SKM-1 (cell line): ENCODE data around the gene IL15.
"Not testable (repeated sequence)": the region's sequence is repeated elsewhere in the genome, so short reads cannot be mapped to it uniquely, and the experiment has no call there.

ENCODE experiments used
- DNase-seq: peaks from one replicate; lab custom pipeline; 2025; ENCODE audit not compliant: unreplicated experiment; lab: John Stamatoyannopoulos, UW

The IL15 gene

DNA sequence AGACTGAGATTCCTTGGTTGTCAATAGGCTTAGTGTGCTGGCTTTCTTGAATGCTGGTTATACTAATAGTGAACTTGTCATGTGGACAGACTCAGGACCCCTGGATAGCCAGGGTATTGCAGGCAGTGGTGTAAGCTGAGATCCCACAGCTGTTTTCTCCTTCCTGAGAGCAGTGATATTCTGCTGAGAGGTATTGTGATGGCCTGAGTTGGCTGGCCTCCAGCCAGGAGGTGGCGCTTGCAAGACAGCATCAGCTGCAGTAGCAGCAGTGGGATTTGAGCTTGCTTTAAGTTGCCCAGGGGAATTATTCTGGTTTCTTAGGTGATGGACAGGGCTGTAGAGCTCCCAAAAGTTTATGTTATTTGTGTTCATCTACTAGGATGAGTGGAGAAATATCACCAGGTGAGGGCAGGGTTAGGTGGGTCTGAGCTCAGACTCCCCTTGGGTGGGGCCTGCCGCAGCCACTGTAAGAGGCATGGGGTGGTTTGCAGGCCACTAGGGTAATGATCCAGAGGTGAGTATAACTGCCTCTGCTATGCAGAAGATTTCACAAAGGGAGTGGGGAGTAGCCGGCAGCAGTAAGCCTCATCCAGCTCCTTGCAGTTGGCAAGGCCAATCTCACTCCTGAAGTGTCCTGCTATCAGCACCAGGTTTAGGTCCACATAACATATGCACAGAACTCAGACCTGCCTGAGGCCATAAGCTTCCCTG is 66.2 kb downstream of the IL15 start:
- no peak for DNase-seq

DNA sequence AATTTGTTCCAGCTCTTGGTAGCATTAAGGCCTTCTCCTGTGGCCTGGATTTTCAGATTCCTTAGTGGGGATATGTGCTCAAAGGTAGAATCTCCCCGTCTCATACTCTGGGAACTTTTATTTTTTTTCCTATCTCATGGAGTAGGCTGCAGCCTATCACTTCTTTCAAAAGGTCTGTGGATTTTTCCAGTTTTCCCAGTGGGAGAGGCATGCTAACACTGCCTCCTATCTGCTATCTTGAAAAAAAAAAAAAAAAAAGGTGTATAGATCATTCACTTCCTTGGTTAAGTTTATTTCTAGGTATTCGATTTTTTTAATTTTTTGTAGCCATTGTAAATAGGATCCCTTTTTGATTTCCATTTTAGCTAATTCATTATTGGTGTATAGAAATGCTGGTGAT is 67.1 kb downstream of the IL15 start:
- no peak for DNase-seq

DNA sequence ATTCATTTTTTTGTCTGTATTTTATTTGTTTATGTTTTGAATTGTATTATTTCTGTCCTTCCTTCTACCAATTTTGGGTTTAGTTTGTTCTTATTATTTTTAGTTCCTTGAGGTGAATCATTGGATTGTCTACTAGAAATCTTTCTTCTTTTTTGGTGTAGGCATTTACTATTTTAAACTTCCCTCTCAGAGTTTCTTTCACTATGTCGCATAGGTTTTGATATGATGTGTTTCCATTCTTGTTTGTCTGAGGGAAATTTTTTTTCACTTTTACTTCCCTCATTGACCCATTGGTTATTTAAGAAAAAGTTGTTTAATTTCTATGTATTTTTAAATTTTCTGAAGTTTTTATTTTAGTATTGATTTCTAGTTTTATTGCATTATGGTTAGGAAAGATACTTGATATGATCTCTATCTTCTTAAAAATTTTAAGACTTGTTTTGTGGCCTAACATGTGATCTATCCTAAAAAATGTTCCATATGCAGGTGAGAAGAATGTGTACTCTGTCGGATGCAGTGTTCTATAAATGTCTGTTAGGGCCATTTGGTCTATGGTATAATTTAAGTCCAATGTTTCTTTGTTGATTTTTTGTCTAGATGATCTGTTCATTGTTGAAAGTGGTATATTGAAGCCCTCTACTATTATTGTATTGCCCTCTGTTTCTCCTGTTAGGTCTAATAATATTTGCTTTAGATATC is 68.8 kb downstream of the IL15 start:
- no peak for DNase-seq

DNA sequence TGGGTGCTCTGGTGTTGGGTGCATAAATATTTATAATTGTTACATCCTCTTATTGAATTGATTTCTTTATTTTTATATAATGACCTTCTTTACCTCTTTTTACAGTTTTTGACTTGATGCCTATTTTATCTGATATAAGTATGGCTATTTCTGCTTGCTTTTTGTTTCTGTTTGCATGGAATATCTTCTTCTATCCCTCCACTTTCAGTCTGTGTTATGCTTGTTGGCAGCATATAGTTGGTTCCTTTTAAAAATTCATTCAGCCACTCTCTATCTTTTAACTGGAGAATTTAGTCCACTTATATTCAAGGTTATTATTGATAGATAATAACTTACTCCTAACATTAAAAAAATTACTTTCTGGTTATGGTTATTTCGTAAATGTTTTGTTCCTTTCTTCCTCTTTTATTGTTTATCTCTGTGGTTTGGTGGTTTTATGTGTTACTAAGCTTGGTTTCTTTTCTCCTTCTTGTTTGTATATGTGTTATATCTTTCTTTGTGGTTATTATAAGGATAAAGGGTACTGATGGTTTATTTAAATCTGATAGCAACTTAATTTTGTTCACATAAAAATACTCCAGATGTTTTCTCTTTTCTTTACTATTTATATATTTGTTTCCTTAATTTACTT is 69.5 kb downstream of the IL15 start:
- no peak for DNase-seq

DNA sequence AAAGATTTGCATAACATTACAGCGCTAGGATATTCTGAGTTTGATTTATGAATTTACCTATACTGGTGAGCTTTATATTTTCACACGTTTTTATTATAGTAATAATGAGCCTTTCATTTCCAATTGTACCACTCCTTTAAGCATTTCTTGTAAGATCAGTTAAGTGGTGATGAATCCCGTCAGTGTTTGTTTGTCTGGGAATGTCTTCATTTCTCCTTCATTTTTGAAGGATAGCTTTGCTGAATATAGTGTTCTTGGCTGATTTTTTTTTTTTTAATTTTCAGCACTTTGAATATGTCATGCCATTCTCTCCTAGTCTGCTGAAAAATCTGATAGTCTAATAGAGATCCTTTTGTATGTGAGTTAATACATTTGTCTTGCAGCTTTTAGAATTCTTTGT is 70.1 kb downstream of the IL15 start:
- no peak for DNase-seq

DNA sequence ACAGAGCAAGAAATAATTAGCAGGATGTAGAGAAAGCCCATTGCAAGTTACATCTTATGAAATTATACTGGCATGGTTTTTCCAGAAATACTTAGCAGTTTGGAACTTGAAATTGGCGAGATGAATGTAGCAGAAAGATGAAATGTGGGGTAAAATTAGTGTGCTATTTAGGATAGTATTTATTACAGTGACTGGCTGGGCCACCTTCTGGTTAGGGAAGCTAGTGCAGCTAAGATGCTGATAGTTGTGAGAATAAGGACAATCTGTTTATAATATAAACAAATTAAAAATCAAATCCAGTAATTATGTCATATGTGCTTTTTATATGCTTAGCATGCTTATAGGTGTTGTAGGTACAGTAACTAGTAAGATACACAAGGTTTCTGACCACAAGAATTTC is 74.8 kb downstream of the IL15 start:
- no peak for DNase-seq

DNA sequence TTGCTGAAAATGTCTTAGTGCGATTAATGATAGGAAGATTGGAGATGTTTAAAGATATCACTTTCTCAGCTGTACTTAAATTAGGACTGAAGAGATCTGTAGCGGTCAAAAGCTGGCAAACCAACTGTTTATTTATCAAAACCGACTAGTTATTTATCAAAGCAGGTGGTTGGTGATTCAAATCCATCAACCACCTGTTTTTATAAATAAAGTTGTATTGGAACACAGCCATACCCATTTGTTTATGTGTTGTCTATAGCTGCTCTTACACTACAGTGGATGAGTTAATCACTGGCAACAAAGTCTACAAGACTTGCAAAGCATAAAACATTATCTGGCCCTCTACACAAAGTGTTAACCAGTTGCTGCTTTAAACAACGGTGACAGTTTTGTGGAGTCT is 76.8 kb downstream of the IL15 start:
- no peak for DNase-seq

DNA sequence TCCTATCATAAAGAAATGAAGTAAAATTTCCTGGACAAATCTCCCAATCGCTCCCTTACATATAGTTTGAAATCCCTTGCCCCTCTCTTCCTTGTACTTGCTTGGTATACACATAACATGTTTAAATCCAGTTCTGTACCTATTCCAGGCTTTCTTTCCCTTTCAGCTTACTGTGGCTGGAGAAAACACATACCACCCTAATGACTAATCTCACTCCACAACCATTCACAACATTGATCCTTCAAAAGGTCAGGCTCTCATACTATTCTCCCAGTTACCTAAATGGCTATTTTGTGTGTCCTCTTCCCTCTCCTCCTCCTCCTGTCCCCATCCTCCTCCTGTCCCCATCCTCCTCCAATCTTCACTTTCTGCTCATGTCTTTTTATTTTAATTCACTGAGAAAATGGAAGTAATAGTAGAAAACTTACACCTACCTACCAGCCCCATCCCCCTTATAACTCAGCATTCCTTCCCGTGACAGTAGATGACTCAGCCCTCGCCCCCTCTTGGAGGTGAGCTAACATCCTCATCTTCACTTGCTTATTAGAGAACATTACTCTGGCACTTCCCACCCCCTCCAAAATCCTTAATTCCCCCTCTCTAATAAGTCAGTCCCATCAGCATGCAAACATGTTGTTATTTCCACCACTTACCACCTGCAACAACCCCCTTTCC is 77.5 kb downstream of the IL15 start:
- no peak for DNase-seq

DNA sequence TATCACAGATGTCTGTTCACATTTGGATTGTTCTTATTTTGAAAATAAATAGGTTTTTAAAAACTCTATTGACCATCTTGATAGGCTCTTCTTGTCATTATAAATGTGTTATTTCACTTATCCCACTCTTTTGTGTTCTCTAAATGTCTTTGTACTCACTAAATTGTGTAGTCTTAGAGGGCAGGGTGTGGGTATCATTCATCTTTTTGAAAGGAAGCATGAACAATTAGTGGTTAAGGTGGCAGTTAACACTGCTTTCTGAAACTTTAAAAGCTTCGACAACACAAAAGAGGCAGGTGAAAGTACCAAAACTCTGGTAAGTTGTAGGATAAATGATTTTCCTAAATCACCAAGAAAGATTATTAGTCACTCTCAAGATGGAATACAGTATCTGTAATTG is 83.2 kb downstream of the IL15 start:
- DNase-seq = no peak

DNA sequence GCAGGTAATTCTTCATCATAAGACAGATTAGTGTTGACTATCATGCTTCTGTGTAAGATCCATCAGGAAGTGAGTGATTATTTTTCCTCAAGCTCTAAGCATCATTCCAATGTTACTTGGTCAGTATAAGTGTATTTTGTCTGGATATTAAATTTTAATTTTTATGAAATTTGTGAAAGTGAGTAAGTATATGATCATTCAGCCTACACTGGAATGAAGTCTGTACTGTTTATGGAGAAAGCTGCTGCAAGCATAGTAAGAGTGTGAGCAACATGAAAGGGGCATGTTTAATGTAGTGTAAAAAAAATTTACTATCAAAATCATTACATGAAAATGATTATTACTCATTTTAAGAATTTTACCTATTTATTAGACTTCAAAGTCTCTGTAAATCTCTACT is 84.8 kb downstream of the IL15 start:
- DNase-seq = no peak

DNA sequence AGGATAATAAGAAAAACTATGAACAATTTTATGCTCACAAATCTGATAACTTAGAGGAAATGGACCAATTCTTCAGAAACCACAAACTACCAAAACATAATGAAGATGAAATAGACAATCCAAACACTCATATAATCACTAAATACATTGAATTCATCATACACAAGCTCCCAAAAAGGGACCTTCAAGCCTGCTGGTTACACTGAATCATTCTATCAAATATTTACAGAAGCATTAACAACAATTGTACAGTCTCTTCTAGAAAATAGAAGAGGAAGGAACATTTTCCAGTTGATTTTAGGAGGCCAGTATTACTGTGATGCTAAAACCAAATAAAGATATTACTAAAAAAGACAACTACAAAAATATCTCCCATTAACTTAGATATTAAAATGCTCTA is 88.3 kb downstream of the IL15 start:
- DNase-seq = no peak

DNA sequence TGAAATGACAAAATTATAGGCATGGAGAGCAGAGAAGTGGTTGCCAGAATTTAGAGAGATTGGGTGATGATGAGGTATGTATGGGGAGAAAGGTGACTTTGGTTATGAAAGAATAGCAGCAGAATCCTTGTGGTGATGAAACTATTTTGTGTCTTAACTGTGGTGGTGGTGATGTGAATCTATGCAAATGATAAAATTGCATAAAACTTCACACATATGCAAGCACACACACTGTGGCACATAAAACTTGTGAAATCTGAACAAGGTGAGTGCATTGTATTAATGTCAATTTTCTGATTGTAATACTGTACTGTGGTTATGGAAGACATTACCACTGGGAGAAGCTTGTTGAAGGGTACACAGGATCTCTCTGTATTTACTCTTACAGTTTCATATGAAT is 91.0 kb downstream of the IL15 start:
- no peak for DNase-seq

DNA sequence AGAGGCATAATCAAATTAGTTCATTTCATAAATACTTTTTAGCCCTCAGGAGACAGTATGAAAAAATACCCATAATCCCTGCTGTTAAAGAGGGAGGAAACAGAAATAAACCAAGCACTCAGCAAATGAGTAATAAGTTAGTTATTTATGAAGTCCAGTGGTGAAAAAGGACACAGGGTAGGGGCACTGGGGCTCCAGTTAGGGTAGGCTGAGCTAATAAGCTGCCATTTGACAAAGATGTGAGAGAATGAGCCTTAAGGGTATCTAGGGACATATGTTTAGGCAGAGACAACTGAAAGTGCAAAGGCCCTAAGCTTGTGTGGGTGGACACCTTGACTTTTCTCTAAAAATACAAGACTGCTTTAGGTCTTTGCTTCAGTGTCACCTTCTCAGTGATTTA is 94.4 kb downstream of the IL15 start:
- DNase-seq = no peak

DNA sequence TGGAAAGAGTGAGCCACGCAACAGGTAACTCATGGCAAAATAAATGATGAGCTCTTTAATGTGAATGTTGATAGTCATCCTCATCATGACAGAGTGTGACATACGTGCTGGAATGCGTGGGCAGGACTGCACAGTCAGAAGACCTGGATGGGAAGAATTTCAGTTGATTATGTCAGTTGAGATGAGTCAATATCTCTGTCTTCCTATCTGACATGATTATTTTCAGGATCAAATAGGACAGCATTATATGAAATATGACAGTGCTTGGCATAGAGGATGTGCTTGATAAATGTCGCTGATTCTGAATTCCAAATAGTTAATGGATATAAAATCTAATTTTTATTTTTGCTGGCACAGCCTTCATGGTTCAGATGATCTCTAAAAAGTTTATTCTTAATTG is 95.1 kb downstream of the IL15 start:
- no peak for DNase-seq

DNA sequence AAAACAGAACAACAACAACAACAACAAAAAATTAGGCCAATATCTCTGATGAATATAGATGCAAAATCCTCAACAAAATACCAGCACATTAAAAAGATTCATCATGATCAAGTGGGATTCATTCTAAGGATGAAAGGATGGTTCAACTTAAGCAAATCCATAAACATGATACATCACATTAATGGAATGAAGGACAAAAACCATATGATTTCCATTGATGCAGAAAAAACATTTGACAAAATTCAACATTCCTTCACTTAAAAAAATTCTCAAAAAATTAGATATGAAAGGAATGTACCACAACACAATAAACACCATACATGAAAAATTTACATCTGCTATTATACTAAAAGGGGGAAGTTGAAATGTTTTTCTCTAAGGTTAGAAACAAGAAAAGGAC is 103.3 kb downstream of the IL15 start:
- no peak for DNase-seq

DNA sequence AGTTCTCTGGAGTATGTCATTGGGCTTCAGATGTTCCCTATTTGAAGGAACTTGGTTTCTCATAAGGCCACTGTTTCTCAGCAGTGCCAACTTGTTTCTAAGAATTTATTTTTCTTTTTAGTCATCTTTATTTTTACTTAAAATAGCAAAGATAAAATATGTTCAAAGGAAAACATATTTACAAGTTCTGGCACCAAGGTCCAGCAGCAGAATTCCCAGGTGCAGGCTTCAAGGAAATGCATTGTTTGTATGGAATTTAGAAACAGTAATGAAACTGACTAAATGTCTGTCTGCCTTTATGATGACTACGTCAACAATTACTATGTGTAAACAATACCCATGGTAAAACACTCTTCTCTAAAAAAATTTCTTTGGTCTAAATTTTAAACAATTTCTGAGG is 109.6 kb downstream of the IL15 start:
- DNase-seq = no peak

DNA sequence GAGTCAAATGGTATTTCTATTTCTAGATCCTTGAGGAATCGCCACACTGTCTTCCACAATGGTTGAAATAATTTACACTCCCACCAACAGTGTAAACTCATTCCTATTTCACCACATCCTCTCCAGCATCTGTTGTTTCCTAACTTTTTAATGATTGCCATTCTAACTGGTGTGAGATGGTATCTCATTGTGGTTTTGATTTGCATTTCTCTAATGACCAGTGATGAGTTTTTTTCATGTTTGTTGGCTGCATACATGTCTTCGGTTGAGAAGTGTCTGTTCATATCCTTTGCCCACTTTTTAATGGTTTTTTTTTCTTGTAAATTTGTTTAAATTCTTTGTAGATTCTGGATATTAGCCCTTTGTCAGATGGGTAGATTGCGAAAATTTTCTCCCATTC is 115.4 kb downstream of the IL15 start:
- not testable (repeated sequence) for DNase-seq

DNA sequence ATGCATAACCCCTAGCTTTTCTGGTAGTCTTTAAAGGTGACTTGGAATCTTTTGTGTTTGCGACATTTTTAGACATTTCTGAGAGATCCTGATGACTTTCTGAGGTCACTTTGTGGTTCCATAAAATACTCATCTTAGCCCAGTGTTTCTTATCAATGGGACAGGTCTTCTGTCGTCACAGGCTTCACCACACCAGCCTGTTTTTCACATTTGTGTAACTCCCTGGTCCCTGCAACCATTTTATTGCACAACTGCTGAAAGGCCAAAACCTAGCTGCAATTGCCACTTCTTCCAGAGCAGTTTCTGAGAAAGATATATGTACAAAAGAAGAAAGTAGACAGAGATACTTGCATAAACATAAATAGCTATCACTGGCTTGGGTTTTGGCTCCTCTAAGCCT is 120.9 kb downstream of the IL15 start:
- DNase-seq = peak; percentile 40

DNA sequence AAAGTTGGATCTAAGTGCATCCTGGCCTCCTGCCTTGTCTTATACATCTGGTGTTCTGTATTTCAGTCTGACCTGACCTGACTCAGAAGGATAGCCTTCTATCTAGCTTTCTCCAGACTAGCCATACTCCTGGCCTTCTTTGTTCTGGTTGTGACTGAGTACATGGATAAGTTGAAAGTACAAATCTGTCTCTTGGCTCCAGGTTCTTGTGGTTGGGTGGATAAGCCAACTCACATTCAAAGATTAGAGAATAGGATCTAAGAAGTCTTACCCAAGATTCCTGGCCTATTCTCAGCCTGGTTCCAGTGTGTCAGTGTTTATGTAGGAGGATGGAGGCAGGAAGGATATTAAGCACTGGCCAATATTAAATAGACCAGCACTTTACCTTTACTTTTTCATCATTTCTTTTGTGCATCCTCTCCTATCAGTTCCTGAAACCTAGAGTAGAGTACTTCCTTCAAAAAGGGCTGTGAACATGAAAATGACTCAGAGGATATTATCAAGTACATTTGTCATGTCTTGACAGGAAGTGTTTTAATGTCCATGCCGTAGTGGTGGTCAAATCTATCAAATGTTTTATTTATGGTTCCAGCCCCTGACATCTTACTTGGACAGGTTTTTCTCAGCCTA is 123.5 kb downstream of the IL15 start:
- DNase-seq = no peak

DNA sequence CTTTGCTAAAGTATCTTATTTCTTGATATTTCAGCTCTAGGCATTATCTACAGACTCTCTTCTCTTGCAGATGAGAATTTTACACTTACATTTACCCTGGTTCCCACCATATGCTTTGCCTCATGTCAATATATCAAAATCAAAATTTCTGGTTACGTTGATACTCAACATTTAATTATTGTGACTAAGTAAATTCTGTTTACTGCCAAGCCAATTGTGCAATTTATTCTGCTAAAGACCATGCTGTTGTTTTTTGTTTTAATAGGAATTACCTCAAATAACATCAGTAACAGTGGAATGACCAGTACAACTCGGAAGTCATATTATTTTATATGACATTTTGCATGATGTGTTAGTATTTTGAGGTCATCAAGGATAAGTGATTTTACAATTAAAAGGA is 125.5 kb downstream of the IL15 start:
- no peak for DNase-seq

DNA sequence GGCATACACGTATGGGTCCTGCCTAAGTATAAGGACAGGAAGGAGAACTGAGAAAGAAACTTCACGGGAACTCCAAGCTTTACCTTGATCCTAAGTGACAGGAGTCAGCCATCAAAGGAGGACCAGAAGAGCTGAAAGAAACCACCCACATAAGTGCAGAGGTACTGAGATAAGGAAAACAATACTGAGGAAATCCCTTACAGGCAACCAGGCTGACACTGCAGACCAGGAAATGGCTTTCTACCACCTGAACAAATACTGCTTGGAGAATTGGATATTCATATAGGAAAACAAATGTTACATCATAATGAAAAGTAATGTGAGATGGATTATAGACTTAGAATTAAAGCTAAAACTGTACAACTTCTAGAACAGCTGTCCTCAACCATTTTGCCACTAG is 127.0 kb downstream of the IL15 start:
- no peak for DNase-seq

DNA sequence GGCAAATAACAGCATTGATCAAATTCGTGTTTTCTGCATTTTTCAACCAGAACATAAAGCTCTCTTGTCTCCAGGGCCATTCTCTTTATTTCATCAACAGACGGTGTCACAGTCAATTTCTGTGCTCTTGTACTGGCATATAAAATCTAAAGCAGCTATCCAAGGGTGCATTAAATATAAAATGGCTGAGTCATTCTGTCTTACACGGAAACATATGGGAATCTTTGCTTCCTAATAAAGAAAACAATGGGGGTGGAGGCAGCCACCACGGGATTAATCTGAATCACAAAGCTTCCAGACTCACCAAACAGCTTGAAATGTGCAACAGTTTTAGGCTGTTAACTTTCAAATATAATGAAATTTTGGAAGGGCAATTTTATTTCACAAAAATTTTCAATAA is 132.6 kb downstream of the IL15 start:
- no peak for DNase-seq
